Testis (tissue), 2 donors: ENCODE measurements around the gene C11orf97.

ENCODE experiments used
- CTCF ChIP-seq, 3 experiments: fragments of 450-650 bp in 2 of 3; fragments of 200-600 bp in 1 of 3; sonication (generic) in 1 of 3; IDR thresholded peaks; one replicate each; pipeline ENCODE4 v1.5.1; 2016 to 2019; ENCODE audit warnings: antibody characterized with exemption in 3 of 3, mild to moderate bottlenecking in 2 of 3, moderate library complexity in 1 of 3
- POLR2A ChIP-seq: fragments of 450-650 bp; IDR thresholded peaks from one replicate; pipeline ENCODE4 v1.6.1; 2017; ENCODE audit warnings: antibody characterized with exemption, mild to moderate bottlenecking, moderate library complexity

GRCh38 chr11:94494126-94494680, 18.1 kb upstream of the C11orf97 start:
- TF ChIP-seq CTCF (IDR thresholded peaks at IDR 0.05) (no peak), POLR2A (no peak)
